Esophagus squamous epithelium (tissue), 4 donors: Measurements from ENCODE around the gene VASH1.

Source experiments
- CTCF ChIP-seq, 6 experiments: fragments of 450-650 bp in 4 of 6; fragments of 200-600 bp in 2 of 6; sonication (generic) in 2 of 6; IDR thresholded peaks; one replicate each; pipeline ENCODE4 v1.5.1; 2016 to 2019; ENCODE audit warnings: antibody characterized with exemption in 6 of 6, mild to moderate bottlenecking in 4 of 6, moderate library complexity in 4 of 6
- POLR2A ChIP-seq, 4 donors: fragments of 450-650 bp; IDR thresholded peaks; one replicate each; pipeline ENCODE4 v1.6.1; 2017; ENCODE audit warnings: antibody characterized with exemption in 4 of 4, mild to moderate bottlenecking in 4 of 4, moderate library complexity in 3 of 4

GRCh38 chr14:76784266-76784874 lies 23.1 kb downstream of the VASH1 start:
- TF ChIP-seq CTCF (IDR thresholded peaks at IDR 0.05) (no peak), POLR2A (IDR thresholded peaks at IDR 0.05) (no peak)
